ENCODE results near the gene AGPS. TPM values are rescaled to one million over a fixed set of nuclear protein-coding genes. Genes with fewer than 3 reads are reported as not detected.

Gene AGPS
- total RNA-seq, 6 experiments from 2014 or later = 36.0 to 47.6 (median 43.1) TPM

- no peaks in the 10 kb centered on the region for H3K27me3 Mint-ChIP-seq (ENCODE audit: insufficient read depth)
- TF ChIP-seq CTCF (IDR thresholded peaks at IDR 0.05) = no peak
- H3K4me3 Mint-ChIP-seq = no peak overlapping the region
- no peak for DNase-seq
- peaks cover 5% of the 10 kb centered on the region; the same call in 1 of the 2 replicates for H3K36me3 Mint-ChIP-seq (ENCODE audit: low read depth)
- H3K9me3 Mint-ChIP-seq = no peaks in the 10 kb centered on the region
- H3K27ac Mint-ChIP-seq = no peak overlapping the region
- H3K4me1 Mint-ChIP-seq (ENCODE audit: low read depth) = peaks cover 6% of the 10 kb centered on the region
Observed at GRCh38 chr2:177496921-177497320, 104.3 kb downstream of the AGPS start.

- DNase-seq = no peak
- no peak overlapping the region for H3K27ac Mint-ChIP-seq
- no peaks in the 10 kb centered on the region for H3K27me3 Mint-ChIP-seq (ENCODE audit: insufficient read depth)
- TF ChIP-seq CTCF (IDR thresholded peaks at IDR 0.05) = no peak
- no peaks in the 10 kb centered on the region for H3K9me3 Mint-ChIP-seq
- no peaks in the 10 kb centered on the region; the same call in 1 of the 2 replicates for H3K36me3 Mint-ChIP-seq (ENCODE audit: low read depth)
- H3K4me3 Mint-ChIP-seq = no peak overlapping the region
- peaks cover 6% of the 10 kb centered on the region for H3K4me1 Mint-ChIP-seq (ENCODE audit: low read depth)
Observed at GRCh38 chr2:177501186-177501585, 108.6 kb downstream of the AGPS start.

GRCh38 chr2:177506505-177506904 is 113.9 kb downstream of the AGPS start:
- no peak for TF ChIP-seq CTCF (IDR thresholded peaks at IDR 0.05)
- DNase-seq = no peak
- H3K27me3 Mint-ChIP-seq (ENCODE audit: insufficient read depth) = no peaks in the 10 kb centered on the region; the same call in 1 of the 2 replicates
- H3K36me3 Mint-ChIP-seq (ENCODE audit: low read depth) = no peaks in the 10 kb centered on the region
- no peaks in the 10 kb centered on the region for H3K9me3 Mint-ChIP-seq
- no peaks in the 10 kb centered on the region for H3K4me1 Mint-ChIP-seq (ENCODE audit: low read depth)
- H3K27ac Mint-ChIP-seq = no peak overlapping the region
- H3K4me3 Mint-ChIP-seq = no peak overlapping the region

GRCh38 chr2:177506998-177507397 is 114.4 kb downstream of the AGPS start:
- no peak for TF ChIP-seq CTCF (IDR thresholded peaks at IDR 0.05)
- H3K27me3 Mint-ChIP-seq (ENCODE audit: insufficient read depth) = no peaks in the 10 kb centered on the region; the same call in 1 of the 2 replicates

GRCh38 chr2:177516824-177517544 is 124.4 kb downstream of the AGPS start:
- H3K27me3 Mint-ChIP-seq (ENCODE audit: insufficient read depth) = no peaks in the 10 kb centered on the region
- no peak for DNase-seq
- no peaks in the 10 kb centered on the region for H3K9me3 Mint-ChIP-seq
- H3K27ac Mint-ChIP-seq = no peak overlapping the region
- H3K36me3 Mint-ChIP-seq (ENCODE audit: low read depth) = 0 out of 2 replicates have a peak, but pooled peaks cover 4% of the 10 kb centered on the region
- H3K4me3 Mint-ChIP-seq = no peak overlapping the region
- TF ChIP-seq CTCF (IDR thresholded peaks at IDR 0.05) = no peak
- peaks cover 10% of the 10 kb centered on the region for H3K4me1 Mint-ChIP-seq (ENCODE audit: low read depth)

More at GRCh38 chr2:177506998-177507397, 114.4 kb downstream of the AGPS start:
- Mint-ChIP-seq H3K4me3 (no peak overlapping the region), H3K36me3 (ENCODE audit: low read depth) (no peaks in the 10 kb centered on the region), H3K27ac (no peak overlapping the region), H3K4me1 (ENCODE audit: low read depth) (no peaks in the 10 kb centered on the region), H3K9me3 (no peaks in the 10 kb centered on the region)
- DNase-seq = no peak

Data from HFFc6 (cell line).